ENCODE results near the gene HECW1.
"Not testable (repeated sequence)": the region's sequence is repeated elsewhere in the genome, so short reads cannot be mapped to it uniquely, and the experiment has no call there.

HECW1 gene

GRCh38 chr7:43112941-43113621 lies 634 bp downstream of the HECW1 start:
- DNase-seq (ENCODE audit: low read depth): peak; percentile 51

GRCh38 chr7:43113622-43114457 lies 1.4 kb downstream of the HECW1 start:
- DNase-seq (ENCODE audit: low read depth): no peak

- no peak for DNase-seq (ENCODE audit: low read depth)
Measured at GRCh38 chr7:43114458-43114780, 2.0 kb downstream of the HECW1 start.

- no peak for DNase-seq (ENCODE audit: low read depth)
Measured at GRCh38 chr7:43116451-43116850, 4.0 kb downstream of the HECW1 start.

GRCh38 chr7:43117095-43117494 lies 4.6 kb downstream of the HECW1 start:
- no peak for DNase-seq (ENCODE audit: low read depth)

GRCh38 chr7:43117861-43118260 lies 5.4 kb downstream of the HECW1 start:
- DNase-seq (ENCODE audit: low read depth): no peak

- DNase-seq (ENCODE audit: low read depth): no peak
Measured at GRCh38 chr7:43118313-43118712, 5.9 kb downstream of the HECW1 start.

GRCh38 chr7:43119371-43120075 lies 7.1 kb downstream of the HECW1 start:
- DNase-seq (ENCODE audit: low read depth): peak; percentile 59

GRCh38 chr7:43121973-43122372 lies 9.5 kb downstream of the HECW1 start:
- DNase-seq (ENCODE audit: low read depth): no peak

GRCh38 chr7:43123457-43123856 lies 11.0 kb downstream of the HECW1 start:
- no peak for DNase-seq (ENCODE audit: low read depth)

- no peak for DNase-seq (ENCODE audit: low read depth)
Measured at GRCh38 chr7:43124388-43124787, 11.9 kb downstream of the HECW1 start.

GRCh38 chr7:43130347-43130746 lies 17.9 kb downstream of the HECW1 start:
- DNase-seq (ENCODE audit: low read depth): no peak

- no peak for DNase-seq (ENCODE audit: low read depth)
Measured at GRCh38 chr7:43135129-43135528, 22.7 kb downstream of the HECW1 start.

GRCh38 chr7:43136064-43136463 lies 23.6 kb downstream of the HECW1 start:
- no peak for DNase-seq (ENCODE audit: low read depth)

GRCh38 chr7:43137121-43137744 lies 24.8 kb downstream of the HECW1 start:
- not testable (repeated sequence) for DNase-seq (ENCODE audit: low read depth)

GRCh38 chr7:43137811-43138210 lies 25.4 kb downstream of the HECW1 start:
- peak; percentile 6 for DNase-seq (ENCODE audit: low read depth)

- no peak for DNase-seq (ENCODE audit: low read depth)
Measured at GRCh38 chr7:43138710-43139109, 26.3 kb downstream of the HECW1 start.

- DNase-seq (ENCODE audit: low read depth): peak; percentile 66
Measured at GRCh38 chr7:43139137-43139536, 26.7 kb downstream of the HECW1 start.

GRCh38 chr7:43140186-43140585 lies 27.7 kb downstream of the HECW1 start:
- no peak for DNase-seq (ENCODE audit: low read depth)

GRCh38 chr7:43141091-43141490 lies 28.6 kb downstream of the HECW1 start:
- no peak for DNase-seq (ENCODE audit: low read depth)

GRCh38 chr7:43142703-43143102 lies 30.3 kb downstream of the HECW1 start:
- no peak for DNase-seq (ENCODE audit: low read depth)

GRCh38 chr7:43143918-43144589 lies 31.6 kb downstream of the HECW1 start:
- DNase-seq (ENCODE audit: low read depth): no peak
